KMS-11 (cell line): ENCODE data around the gene TSPYL1.

ENCODE experiments used
- H2AFZ ChIP-seq: fragments of 200-600 bp; sonication (generic); 2 replicates; pipeline ENCODE4 v1.6.1; 2016; ENCODE audit warnings: antibody characterized with exemption, mixed run types, low read depth
- H3K27ac ChIP-seq: fragments of 200-600 bp; sonication (generic); 2 replicates; pipeline ENCODE4 v1.6.1; 2016; ENCODE audit warnings: mild to moderate bottlenecking, mixed run types
- H3K27me3 ChIP-seq: fragments of 200-600 bp; sonication (generic); 2 replicates; pipeline ENCODE4 v1.6.1; 2017; ENCODE audit warnings: mild to moderate bottlenecking, low read depth, mixed run types, moderate library complexity; ENCODE audit not compliant: insufficient read depth
- H3K36me3 ChIP-seq: fragments of 200-600 bp; sonication (generic); 2 replicates; pipeline ENCODE4 v1.6.1; 2017; ENCODE audit warnings: mild to moderate bottlenecking, mixed run types; ENCODE audit not compliant: insufficient read depth
- H3K4me1 ChIP-seq: fragments of 200-600 bp; sonication (generic); 2 replicates; pipeline ENCODE4 v1.6.1; 2016; ENCODE audit warnings: mild to moderate bottlenecking, low read depth, mixed run types; ENCODE audit not compliant: poor library complexity, severe bottlenecking
- H3K4me2 ChIP-seq: fragments of 200-600 bp; sonication (generic); 2 replicates; pipeline ENCODE4 v1.7.0; 2016; ENCODE audit warnings: mild to moderate bottlenecking, mixed run types
- H3K4me3 ChIP-seq: fragments of 200-600 bp; sonication (generic); IDR thresholded peaks from 2 replicates; pipeline ENCODE4 v1.6.1; 2017; ENCODE audit warnings: low read depth, low read length, mixed read lengths; ENCODE audit not compliant: insufficient read depth
- H3K79me2 ChIP-seq: fragments of 200-600 bp; sonication (generic); 2 replicates; pipeline ENCODE4 v1.6.1; 2016; ENCODE audit warnings: low read depth, mixed run types; ENCODE audit not compliant: insufficient read depth
- H3K9ac ChIP-seq: fragments of 200-600 bp; sonication (generic); 2 replicates; pipeline ENCODE4 v1.6.1; 2016; ENCODE audit warnings: mild to moderate bottlenecking, mixed run types
- H4K20me1 ChIP-seq: fragments of 200-600 bp; sonication (generic); 2 replicates; pipeline ENCODE4 v1.6.1; 2016; ENCODE audit warnings: mild to moderate bottlenecking, mixed run types; ENCODE audit not compliant: insufficient read depth
- TF ChIP-seq, protein P1 (sequence below): fragments of 200-600 bp; sonication (generic); conservative IDR thresholded peaks from 2 replicates; pipeline ENCODE4 v1.6.1; 2017; ENCODE audit warnings: low read depth, mild to moderate bottlenecking, antibody characterized with exemption, low read length, moderate library complexity, mixed read lengths

TSPYL1 gene

DNA sequence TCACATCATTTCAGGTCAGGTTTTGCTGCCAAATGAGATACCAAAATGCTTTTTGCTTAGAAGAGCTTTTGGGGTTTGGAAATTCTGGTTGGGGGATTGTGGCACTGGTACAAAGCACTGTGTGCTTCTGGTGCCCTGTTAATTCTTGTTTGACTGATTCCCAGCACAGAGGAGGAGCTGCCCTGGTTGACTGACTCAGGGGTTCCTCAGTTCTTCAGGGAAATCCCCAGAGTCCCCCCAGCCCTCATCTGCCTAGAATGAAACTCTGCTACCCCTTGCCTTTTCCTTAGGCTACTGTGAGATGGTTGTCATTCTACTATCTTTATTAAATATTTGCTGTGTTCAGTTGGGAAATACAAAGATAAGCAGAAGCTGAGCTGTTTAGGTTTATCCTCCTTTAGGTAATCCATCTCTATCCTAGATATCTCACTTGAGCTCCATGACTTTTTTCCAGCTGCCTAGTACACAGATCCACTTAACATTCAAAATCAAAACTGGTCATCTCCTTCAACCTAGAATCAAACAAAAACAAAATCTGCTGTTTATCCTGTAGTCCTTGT, 24.9 kb upstream of the TSPYL1 start:
- Histone ChIP-seq H3K27ac (no peak overlapping the region), H3K4me2 (no peak overlapping the region), H3K4me1 (no peaks in the 10 kb centered on the region), H3K27me3 (no peaks in the 10 kb centered on the region), H3K4me3 (no peak overlapping the region), H4K20me1 (no peaks in the 10 kb centered on the region), H3K9ac (no peak overlapping the region), H3K36me3 (no peaks in the 10 kb centered on the region), H2AFZ (no peak overlapping the region), H3K79me2 (no peaks in the 10 kb centered on the region)
- TF ChIP-seq, protein P1, sequence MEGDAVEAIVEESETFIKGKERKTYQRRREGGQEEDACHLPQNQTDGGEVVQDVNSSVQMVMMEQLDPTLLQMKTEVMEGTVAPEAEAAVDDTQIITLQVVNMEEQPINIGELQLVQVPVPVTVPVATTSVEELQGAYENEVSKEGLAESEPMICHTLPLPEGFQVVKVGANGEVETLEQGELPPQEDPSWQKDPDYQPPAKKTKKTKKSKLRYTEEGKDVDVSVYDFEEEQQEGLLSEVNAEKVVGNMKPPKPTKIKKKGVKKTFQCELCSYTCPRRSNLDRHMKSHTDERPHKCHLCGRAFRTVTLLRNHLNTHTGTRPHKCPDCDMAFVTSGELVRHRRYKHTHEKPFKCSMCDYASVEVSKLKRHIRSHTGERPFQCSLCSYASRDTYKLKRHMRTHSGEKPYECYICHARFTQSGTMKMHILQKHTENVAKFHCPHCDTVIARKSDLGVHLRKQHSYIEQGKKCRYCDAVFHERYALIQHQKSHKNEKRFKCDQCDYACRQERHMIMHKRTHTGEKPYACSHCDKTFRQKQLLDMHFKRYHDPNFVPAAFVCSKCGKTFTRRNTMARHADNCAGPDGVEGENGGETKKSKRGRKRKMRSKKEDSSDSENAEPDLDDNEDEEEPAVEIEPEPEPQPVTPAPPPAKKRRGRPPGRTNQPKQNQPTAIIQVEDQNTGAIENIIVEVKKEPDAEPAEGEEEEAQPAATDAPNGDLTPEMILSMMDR: no peak

DNA sequence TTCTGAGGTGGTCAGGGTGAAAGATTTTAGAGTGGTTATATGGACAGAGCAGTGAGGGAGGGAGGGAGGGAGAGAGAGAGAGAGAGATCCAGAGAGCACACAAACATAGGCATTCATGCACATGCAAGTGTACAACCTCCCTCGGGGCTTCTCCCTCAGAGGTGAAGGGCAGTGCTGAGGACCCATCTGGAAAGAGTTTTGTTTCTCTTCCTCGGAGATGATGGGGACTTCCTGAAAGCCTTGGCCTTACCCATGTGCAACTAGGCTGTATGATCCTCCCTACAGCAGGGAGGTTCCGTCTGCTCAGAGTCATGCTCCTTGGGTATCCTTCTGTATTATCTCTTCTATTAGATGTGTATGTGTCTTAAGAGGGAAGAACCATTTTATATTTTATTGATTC, 21.4 kb upstream of the TSPYL1 start:
- Histone ChIP-seq H3K4me2 (no peak overlapping the region), H3K27me3 (no peaks in the 10 kb centered on the region), H3K9ac (no peak overlapping the region), H2AFZ (no peak overlapping the region), H3K36me3 (no peaks in the 10 kb centered on the region), H3K4me3 (no peak overlapping the region), H4K20me1 (no peaks in the 10 kb centered on the region), H3K4me1 (no peaks in the 10 kb centered on the region), H3K79me2 (no peaks in the 10 kb centered on the region), H3K27ac (no peak overlapping the region)
- TF ChIP-seq, protein P1: no peak

DNA sequence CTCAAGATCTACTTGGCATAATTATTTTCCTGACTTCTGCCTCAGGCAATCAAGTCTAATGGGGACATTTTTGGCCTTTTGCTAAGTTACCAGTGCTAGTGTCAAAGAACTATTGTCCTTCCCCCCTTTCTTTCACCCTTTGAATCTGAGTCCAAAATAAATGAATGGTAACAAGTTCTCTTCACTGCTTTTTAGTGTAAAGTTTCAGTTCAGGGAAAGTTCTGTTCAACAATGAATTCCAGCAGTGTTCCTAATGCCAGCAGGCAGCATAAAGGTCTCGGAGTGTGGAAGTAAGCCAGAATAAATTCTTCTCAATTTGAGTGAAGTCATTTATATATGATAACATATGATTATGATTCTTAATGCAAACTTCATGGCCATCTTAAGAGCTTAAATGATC, 20.8 kb upstream of the TSPYL1 start:
- no peak overlapping the region for H3K27ac ChIP-seq
- no peak overlapping the region for H3K9ac ChIP-seq
- no peaks in the 10 kb centered on the region for H3K36me3 ChIP-seq
- H3K4me3 ChIP-seq: no peak overlapping the region
- TF ChIP-seq, protein P1: no peak
- H3K4me1 ChIP-seq: no peaks in the 10 kb centered on the region
- no peaks in the 10 kb centered on the region for H3K27me3 ChIP-seq
- H2AFZ ChIP-seq: no peak overlapping the region
- no peaks in the 10 kb centered on the region for H4K20me1 ChIP-seq
- no peak overlapping the region for H3K4me2 ChIP-seq
- no peaks in the 10 kb centered on the region for H3K79me2 ChIP-seq

DNA sequence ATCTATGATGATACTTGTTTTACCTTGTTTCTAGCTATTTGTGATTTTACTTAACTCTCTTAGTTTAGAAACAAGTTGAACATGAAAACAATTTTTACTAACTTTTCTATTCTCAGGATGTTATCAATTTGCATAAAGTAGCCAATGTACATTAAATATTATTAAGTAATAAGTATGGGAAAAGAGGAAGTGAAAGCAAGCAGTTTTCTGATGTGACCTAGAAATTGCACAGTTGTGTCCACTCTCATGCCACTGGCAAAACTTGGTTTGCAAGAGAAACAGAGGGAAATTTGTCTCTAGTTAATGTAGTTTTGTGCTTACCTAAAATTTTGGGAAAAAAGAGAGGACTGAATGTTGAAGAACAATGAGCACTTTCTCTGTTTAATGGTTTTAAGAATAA, 19.2 kb upstream of the TSPYL1 start:
- H2AFZ ChIP-seq: no peak overlapping the region
- no peaks in the 10 kb centered on the region for H4K20me1 ChIP-seq
- no peak overlapping the region for H3K4me3 ChIP-seq
- H3K79me2 ChIP-seq: no peaks in the 10 kb centered on the region
- no peaks in the 10 kb centered on the region for H3K36me3 ChIP-seq
- no peaks in the 10 kb centered on the region for H3K4me1 ChIP-seq
- H3K27ac ChIP-seq: no peak overlapping the region
- H3K9ac ChIP-seq: no peak overlapping the region
- TF ChIP-seq, protein P1: no peak
- H3K4me2 ChIP-seq: no peak overlapping the region
- no peaks in the 10 kb centered on the region for H3K27me3 ChIP-seq
